Fibroblast of skin of scalp (primary cell): Measurements from ENCODE around the gene SELENOM.
A peak's percentile ranks its signal among the peaks of the same experiment; 100 is the strongest.
"Not testable (repeated sequence)": the region's sequence is repeated elsewhere in the genome, so short reads cannot be mapped to it uniquely, and the experiment has no call there.

Source experiments
- DNase-seq: peaks from one replicate; pipeline ENCODE4 v3.0.0-alpha.2; 2013

Gene SELENOM

DNA sequence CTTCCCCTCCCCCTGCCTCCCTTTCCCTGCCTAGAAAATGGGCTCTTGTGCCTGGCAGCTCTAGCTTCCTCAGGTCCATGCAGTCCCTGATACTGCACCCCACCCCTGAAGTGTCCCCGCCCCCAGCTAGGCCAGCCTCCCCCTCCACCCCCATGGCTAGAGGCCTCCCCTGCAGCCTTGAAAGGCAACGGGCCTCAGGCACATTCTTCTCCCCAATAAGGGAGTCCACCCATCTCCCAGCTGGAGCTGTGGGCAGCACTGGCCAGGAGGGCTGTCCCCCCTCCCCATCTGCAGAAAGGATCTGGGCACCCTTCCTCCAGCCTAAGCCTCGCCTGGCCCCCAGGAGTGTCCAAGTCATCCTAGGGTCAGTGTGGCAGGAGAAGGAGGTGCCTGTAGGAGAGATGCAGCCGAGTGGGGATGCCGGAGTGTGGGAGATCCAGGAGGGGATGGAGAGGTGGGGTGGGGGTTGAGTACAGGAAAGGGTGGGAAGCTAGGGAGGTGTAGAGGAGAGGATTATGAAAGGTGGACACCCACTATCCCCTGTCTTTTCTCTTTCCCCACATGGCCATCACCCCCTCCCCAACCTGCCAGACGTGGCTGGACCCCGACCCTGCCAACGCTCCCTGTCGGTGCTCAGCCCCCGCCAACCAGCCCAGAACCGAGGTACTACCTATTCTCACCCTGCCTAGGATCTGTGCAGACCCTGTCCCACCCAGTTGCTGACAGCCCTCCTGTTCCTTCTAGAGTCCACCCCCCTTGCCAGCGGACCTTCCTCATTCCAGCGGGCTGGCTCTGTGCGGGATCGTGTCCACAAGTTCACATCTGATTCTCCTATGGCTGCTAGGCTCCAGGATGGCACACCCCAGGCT, 16.9 kb downstream of the SELENOM start:
- peak; percentile 49 for DNase-seq

- no peak for DNase-seq
Measured at GRCh38 chr22:31089160-31090100, 17.9 kb downstream of the SELENOM start.

- no peak for DNase-seq
Measured at GRCh38 chr22:31088233-31088986, 19.0 kb downstream of the SELENOM start.

DNA sequence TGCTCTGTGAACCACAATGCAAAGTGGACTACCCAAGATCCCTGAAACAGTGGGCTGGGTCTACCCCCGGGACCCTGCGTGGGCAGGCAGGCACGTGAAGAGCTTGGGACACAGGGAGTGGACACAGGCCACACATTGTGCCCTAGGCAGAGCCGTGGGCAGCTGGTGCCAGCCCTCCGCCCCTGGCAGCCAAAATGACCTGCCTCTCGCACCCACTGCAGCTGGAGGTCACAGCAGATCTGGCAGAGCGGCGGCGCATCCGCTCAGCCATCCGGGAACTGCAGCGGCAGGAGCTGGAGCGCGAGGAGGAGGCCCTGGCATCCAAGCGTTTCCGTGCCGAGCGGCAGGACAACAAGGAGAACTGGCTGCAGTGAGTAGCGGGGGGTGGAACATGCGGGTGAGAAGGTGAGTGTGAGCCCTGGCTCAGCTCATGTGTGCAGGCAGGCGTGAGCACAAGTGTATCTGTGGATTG, 19.6 kb downstream of the SELENOM start:
- no peak for DNase-seq

DNA sequence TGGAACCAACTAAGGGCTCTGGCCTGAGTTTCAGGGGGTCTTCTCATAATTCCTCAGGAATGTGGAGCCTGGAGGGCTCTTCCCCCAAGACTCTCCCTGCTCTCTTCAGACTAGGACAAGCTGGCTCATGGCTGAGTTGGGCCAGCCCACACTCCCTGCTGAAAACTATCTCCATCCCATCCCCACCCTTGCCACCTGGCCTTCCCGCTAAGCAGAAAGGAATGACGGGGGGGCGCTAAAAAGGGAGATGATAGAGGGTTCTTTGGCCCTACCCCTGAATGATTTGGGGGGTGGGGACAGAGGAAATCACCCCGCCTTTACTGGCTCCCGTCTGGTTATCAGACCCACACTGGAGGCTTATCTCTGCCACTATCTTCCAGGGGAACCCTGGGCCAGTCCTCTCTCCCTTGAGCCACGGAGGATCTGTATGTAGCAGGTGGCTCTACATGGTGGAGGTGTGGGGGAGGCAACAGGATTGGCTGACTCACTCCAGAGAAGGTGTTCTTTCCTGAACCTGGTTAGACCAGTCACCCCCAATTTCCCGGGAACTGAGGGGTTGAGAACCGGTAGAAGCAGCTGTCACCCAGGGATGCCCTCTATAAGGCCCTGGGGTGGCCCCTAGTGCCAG, 20.6 kb downstream of the SELENOM start:
- no peak for DNase-seq

DNA sequence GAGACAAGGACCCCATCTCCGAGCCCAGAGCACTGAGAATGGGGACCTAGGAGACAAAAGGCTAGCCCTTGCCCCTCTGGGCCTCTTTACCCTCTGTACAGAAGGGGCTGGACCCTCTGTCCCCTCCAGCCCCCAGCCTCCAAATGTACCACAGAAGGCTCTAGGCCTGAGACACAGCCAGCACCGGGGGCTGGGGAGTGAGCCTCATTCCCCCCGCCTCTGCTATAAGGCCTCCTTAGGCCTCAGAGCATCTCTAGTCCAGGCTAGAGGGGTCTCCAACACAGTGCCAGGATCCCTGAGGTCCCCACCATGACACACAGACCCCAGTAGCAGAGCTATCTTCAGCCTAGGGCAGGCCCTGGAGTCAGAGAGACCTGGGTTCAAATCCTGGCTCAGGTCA, 21.4 kb downstream of the SELENOM start:
- DNase-seq = no peak

- DNase-seq = no peak
Measured at GRCh38 chr22:31085493-31085824, 21.9 kb downstream of the SELENOM start.

GRCh38 chr22:31084811-31085492, 22.4 kb downstream of the SELENOM start:
- DNase-seq = peak; percentile 95

DNA sequence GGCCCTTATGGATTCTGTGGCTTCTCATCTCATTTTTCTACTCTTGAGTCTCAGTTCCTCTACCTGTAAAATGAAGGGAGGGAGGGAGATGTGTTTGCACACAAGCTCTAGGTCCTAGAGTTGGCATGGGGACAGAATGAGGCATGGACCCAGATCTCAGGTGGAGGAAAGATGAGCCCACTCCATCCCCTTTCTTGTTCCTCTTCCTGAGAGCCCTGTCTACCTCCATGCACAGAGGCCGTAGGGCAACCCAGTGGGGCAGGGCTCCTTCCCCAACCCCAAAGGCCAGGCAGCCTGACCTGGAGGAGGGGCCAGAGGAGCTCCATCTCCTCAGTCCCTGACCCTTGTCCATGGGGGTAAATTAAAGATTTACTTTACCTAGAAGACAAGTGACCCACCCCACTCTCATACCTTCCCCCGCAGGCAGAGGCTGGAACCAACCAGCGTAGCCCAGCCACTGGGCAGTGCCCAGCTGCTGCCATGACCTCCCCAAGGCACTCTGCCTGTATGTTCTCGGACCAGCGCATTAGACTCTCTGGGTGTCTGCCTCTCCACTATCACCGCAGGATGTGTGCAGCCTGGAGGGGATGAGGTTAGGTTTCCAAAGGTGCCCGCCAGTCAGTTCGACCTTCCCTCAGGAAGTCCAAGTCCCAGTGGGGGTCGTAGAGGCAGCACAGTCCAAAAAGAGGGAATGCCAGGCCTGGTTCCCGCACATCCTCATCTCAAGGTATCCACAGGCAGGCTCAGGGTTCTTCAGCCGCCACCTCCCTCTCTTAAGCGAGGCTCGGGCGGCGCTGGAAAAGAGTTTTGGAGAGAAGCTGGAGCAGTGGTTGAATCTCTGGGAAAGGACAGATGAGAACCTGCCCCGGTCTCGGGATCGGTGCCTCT, 23.2 kb downstream of the SELENOM start:
- no peak for DNase-seq

DNA sequence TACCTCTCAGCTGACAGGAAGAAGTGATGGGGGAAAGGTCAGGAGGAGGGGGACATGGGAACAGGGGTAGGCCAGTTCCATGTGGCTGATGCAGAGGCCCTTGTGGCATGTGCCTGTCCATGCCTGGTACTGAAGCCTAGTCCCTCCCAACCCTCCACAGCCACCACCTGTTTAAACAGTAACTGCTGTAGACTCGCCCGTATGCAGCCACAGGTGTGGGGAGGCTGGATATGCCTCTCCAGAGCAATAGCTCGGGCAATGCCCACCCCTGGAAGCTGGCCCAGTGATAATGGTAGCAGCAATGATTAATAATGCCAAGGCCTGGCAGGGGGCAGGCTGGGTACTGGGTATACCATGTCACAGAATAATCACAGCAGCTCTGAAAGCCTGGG, 24.0 kb downstream of the SELENOM start:
- no peak for DNase-seq

GRCh38 chr22:31082606-31083376, 24.6 kb downstream of the SELENOM start:
- DNase-seq = peak; percentile 71

DNA sequence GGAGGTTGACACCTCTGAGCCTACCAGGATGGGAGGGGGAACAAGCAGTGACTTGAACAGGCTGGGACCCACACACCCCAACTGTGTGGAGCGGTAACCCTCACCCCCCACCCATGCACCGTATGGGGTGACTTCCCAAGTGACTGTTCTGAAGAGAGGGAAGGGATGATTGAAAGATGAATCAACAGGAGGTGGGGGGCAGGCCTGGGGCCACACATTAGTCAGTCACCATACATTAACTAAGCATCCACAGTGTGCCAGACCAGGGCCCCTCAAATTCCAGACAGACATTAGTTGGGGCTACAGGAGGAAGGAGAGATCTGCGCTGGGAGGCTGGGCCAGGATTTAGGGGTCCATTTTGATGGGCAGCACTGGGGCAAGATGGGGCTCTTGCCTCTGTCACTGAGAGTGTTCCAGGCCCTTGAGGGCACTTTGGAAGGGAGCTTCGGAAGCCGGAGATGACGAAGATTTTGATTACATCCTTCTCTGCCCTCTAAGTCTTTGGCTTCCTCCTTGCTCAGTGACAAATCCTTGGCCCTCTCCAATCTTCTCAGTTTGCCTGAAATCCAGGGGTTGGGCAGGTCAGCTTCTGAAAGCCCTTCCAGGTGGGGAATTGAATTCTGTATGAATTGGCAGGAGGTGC, 25.3 kb downstream of the SELENOM start:
- DNase-seq = peak; percentile 44

DNA sequence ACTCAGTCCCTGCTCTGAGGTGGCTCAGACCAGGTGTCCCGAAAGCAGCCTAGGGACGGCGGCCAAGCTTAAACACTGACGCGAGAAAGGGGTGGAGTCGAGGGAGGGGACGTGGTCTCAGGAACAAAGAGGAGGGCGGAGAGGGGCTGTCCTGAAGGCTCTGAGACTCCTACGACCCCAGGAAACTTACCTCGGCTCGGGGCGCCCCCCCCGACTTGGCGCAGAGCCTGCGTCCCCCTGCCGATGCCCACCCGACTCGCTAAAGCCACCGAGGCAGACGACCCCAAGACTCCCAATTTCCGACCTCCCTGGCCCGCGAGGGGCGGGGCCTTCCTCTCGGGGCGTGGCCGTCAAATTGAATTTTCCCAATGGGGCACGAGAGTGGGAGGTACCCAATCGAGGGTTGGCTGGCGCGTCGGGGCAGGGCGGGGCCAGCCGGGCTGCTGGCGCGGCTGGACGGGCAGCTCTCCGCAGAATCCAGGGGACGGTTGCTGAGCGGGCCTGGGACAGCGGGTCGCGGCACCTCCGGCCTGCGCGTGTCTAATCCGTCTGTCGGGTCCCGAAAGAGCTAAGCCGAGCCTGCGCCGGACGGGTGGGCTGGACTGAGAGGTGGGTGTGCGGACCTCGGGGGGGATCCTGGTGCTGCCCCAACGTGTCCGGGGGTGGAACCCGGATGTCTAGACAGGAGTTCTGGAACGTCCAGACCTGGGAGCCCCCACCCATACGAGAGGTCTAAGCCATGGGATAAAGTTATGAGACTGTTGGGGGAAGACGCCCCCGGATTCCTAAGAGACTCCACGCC, 26.3 kb downstream of the SELENOM start, which contains the start of gene SMTN:
Gene SMTN, plus strand, starts transcription at position 471 of the 802 bp plus-strand sequence. CDS start 1,941 bp downstream, outside the sequence.
- DNase-seq = peak; percentile 90

GRCh38 chr22:31080164-31080847, 27.1 kb downstream of the SELENOM start:
- no peak for DNase-seq

- DNase-seq = no peak
Measured at GRCh38 chr22:31079095-31079642, 28.2 kb downstream of the SELENOM start.

- not testable (repeated sequence) for DNase-seq
Measured at GRCh38 chr22:31078389-31078788, 29.0 kb downstream of the SELENOM start.

DNA sequence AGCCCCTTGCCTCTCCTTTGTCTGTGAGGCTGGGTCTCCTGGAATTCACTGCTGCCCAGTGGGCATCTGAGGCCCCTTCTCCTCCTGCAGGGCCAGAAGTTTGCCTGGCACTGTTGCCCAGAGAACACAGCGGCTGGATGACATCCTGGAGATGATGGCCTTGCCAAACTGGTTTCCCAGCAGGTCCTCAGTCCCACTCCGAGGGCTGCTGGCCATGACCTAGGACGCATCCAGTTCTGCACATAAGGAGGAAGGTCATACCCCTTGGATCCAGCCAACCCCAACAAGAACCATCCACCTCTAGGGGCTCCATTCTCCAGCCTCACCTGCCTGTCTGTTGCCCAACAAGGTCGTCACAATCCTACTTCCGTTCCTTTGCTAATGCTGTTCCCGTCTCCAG, 29.7 kb downstream of the SELENOM start:
- no peak for DNase-seq
